ENCODE results near the gene ZNF773. TPM values are rescaled to one million over a fixed set of nuclear protein-coding genes. Genes with fewer than 3 reads are reported as not detected.
"Not testable (repeated sequence)": the region's sequence is repeated elsewhere in the genome, so short reads cannot be mapped to it uniquely, and the experiment has no call there.

Gene ZNF773
- total RNA-seq, 4 donors from 2014 or later = 2.6 to 31.8 (median 16.0) TPM

DNA sequence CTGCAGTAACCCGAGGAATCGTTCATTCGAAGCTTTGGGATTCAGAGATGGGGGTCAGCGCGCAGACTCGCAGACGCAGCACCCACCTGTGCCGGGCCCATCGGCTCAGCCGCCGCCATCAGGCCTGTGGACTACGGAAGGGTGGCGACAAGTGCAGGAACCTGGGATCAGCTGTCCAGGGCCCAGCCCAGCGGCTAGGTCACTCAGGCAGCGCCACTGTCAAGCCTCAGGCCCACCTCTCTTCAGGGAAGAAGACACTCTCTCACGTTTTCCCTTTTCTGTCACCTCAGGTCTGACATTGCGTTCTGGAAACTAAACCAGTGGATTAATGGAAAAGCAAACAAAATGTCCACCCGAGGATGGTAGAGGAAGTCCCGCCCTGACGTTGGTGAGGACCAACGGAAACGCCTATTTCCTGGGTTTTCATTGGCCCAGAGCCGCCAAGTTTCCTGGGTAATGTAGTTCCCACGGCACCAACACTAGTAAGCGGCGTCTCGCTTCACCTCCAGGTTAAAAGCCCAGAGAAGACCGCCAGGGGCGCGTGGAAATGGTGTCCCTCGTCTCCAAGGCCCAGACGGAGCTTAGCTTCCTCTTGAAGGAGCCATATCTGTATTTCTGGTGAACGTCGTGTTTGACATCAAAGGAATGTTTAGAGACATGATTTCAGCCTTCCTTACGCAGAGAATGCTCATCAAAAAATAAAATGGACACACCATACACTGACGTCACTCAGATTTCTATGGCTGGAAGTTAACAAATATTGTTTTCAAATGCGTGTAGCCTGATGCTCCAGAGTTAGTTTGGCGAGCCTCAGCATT, 22.3 kb upstream of the ZNF773 start, which contains the start of gene ZNF772:
TSS of gene ZNF772 (minus strand) at position 376 of the 818 bp plus-strand sequence. CDS start at position 119, 257 bp downstream.
- 5% methylated on average over 30 to 36 of the region's 38 CpGs for WGBS, 2 donors
- Histone ChIP-seq H3K4me1 (peaks cover 0 to 6% (median 0%) of the 10 kb centered on the region in 4 donors), H3K27me3 (no peaks in the 10 kb centered on the region), H3K4me3 (peak within 1 kb of the TSS; percentile 54 to 66 (median 63)), H3K9me3 (peaks cover 11 to 63% (median 27%) of the 10 kb centered on the region in 4 donors), H3K36me3 (peaks cover 0 to 40% (median 12%) of the 10 kb centered on the region in 3 donors), H3K27ac (peak within 1 kb of the TSS; percentile 45 to 81 (median 72))
- TF ChIP-seq POLR2A (IDR thresholded peaks at IDR 0.05) = no peak
- TF ChIP-seq EP300 (IDR thresholded peaks at IDR 0.05) = peak in 1 of 2 donors; percentile 60
- TF ChIP-seq, protein P1, sequence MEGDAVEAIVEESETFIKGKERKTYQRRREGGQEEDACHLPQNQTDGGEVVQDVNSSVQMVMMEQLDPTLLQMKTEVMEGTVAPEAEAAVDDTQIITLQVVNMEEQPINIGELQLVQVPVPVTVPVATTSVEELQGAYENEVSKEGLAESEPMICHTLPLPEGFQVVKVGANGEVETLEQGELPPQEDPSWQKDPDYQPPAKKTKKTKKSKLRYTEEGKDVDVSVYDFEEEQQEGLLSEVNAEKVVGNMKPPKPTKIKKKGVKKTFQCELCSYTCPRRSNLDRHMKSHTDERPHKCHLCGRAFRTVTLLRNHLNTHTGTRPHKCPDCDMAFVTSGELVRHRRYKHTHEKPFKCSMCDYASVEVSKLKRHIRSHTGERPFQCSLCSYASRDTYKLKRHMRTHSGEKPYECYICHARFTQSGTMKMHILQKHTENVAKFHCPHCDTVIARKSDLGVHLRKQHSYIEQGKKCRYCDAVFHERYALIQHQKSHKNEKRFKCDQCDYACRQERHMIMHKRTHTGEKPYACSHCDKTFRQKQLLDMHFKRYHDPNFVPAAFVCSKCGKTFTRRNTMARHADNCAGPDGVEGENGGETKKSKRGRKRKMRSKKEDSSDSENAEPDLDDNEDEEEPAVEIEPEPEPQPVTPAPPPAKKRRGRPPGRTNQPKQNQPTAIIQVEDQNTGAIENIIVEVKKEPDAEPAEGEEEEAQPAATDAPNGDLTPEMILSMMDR (IDR thresholded peaks at IDR 0.05) = peak in 4 of 5 experiments; percentile 7 to 45 (median 34)
- DNase-seq (ENCODE audit: low spot score in 2 of 2) = peak; percentile 47 to 88

DNA sequence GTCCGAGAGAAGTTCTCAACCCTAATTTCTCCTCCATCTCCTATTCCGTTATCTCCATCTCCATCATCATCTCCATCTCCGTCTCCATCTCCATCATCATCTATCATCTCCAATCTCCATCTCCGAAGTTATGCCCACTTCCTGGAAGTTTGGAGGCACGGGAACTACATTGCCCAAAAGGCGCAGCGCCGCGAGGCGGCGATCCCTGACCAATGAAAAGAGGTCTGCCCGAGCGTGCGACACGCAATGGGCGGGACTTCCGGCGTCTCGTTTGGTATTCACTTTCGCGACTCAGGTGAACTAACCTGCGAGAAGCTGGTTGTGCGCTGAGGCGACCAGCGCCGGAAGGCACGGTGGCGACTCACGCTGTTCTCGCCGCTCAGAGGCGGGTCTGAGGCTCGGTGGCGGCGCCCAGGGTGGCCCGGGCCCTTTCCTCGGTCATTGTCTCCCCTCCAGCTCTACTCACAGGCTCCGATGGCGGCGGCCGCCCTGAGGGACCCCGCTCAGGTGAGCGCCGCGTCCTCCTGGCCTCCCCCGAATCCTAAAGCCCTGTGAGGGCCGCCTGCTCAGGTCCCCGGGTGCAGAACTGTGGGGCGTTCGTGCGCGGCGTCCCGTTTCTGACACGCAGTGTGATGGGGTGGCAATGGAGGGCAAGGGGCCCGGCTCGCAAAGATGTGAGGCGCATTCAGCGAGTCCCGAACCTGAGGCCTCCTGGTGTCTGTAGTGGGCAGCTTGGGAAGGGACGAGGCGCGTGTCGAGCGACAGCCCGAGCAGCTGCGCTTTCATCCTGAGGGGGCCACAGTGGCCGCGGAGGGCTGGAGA, 12.1 kb upstream of the ZNF773 start, which contains the start of gene ZNF419:
TSS of gene ZNF419 (plus strand) at position 274 of the 822 bp plus-strand sequence. CDS start at position 475, 201 bp downstream.
- peak within 1 kb of the TSS in 3 of 4 donors; percentile 61 to 85 (median 77) for H3K27ac ChIP-seq
- H3K9me3 ChIP-seq = peaks cover 0 to 22% (median 0%) of the 10 kb centered on the region in 4 donors
- H3K4me1 ChIP-seq, H3K27me3 ChIP-seq: not testable (repeated sequence)
- peak; percentile 78 to 88 for DNase-seq (ENCODE audit: low spot score in 2 of 2)
- H3K36me3 ChIP-seq = peaks cover 4 to 32% (median 11%) of the 10 kb centered on the region in 3 donors
- H3K4me3 ChIP-seq = peak within 1 kb of the TSS; percentile 63 to 92 (median 76)
- peak; percentile 47 to 67 for TF ChIP-seq EP300 (IDR thresholded peaks at IDR 0.05)
- TF ChIP-seq, protein P1 (IDR thresholded peaks at IDR 0.05) = peak in 1 of 5 experiments; percentile 21
- WGBS, 2 donors = 1 to 2% methylated on average over 37 to 45 of the region's 69 CpGs

DNA sequence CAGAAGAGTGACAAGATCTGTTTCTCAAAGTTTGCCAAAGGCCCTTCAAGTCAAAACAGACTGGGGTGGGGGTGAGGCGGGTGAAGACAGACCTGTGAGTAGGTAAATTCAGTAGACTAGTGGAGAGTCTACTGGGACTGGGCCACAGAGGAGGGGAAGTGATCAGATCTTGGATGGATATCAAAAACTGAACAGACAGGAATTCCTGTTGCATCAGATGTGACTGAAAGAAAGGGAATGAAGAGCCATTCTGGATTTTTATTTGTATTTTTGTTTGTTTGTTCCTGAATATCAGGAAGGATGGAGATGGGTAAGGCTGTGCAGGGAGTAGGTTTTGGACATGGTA, 11.5 kb upstream of the ZNF773 start:
- DNase-seq (ENCODE audit: low spot score in 2 of 2); H3K4me1 ChIP-seq; H3K27me3 ChIP-seq; H3K27ac ChIP-seq: not testable (repeated sequence)
- WGBS, 2 donors = 0 to 17% methylated on average over 1 of the region's 1 CpG
- H3K9me3 ChIP-seq = peaks cover 0 to 27% (median 0%) of the 10 kb centered on the region in 4 donors
- H3K36me3 ChIP-seq = peaks cover 7 to 38% (median 13%) of the 10 kb centered on the region in 3 donors
- H3K4me3 ChIP-seq = peak overlapping the region in 1 of 4 donors; percentile 78

DNA sequence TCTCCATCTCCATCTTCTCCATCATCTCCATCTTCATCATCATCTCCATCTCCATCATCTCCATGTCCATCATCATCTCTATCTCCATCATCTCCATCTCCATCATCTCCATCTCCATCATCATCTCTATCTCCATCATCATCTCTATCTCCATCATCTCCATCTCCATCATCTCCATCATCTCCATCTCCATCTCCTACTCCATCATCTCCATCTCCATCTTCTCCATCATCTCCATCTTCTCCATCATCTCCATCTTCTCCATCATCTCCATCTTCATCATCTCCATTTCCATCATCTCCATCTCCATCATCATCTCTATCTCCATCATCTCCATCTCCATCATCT, 432 bp upstream of the ZNF773 start:
- DNase-seq (ENCODE audit: low spot score in 2 of 2); H3K4me3 ChIP-seq: not testable (repeated sequence)
- peaks cover 0 to 46% (median 0%) of the 10 kb centered on the region in 3 donors for H3K36me3 ChIP-seq

DNA sequence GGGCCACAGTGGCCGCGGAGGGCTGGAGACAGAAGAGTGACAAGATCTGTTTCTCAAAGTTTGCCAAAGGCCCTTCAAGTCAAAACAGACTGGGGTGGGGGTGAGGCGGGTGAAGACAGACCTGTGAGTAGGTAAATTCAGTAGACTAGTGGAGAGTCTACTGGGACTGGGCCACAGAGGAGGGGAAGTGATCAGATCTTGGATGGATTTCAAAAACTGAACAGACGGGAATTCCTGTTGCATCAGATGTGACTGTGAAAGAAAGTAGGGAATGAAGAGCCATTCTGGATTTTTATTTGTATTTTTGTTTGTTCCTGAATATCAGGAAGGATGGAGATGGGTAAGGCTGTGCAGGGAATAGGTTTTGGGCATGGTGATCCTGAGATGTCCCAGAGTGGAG, 662 bp downstream of the ZNF773 start:
- 0 to 9% methylated on average over 2 of the region's 4 CpGs for WGBS, 2 donors
- H3K4me1 ChIP-seq; H3K27ac ChIP-seq; H3K27me3 ChIP-seq; DNase-seq (ENCODE audit: low spot score in 2 of 2): not testable (repeated sequence)
- Histone ChIP-seq H3K4me3 (peak overlapping the region in 1 of 4 donors; percentile 90), H3K9me3 (peaks cover 0 to 68% (median 8%) of the 10 kb centered on the region in 4 donors), H3K36me3 (peaks cover under 1 to 46% (median 3%) of the 10 kb centered on the region in 3 donors)

More for the DNA sequence above, 432 bp upstream of the ZNF773 start:
- H3K4me1 ChIP-seq, H3K27me3 ChIP-seq, H3K27ac ChIP-seq: not testable (repeated sequence)
- H3K9me3 ChIP-seq = peaks cover 0 to 75% (median 10%) of the 10 kb centered on the region in 4 donors

DNA sequence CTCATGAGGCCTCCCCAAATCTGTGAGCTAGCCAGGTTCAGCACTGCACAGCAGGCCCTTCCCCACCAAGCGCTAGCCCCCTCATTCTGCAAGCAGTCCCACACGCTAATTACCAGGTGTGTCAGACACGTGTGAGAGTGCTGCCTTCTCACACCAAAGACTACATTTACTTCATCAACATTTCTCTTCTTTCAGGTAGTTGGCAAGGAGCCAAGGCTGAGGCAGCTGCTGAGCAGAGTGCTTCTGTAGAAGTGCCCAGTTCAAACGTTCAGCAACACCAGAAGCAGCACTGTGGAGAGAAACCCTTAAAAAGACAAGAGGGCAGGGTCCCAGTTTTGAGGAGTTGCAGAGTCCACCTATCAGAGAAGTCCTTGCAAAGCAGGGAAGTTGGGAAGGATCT, 6.4 kb downstream of the ZNF773 start:
- H3K4me3 ChIP-seq = no peak overlapping the region
- peaks cover 4 to 84% (median 24%) of the 10 kb centered on the region in 3 donors for H3K36me3 ChIP-seq
- WGBS, 2 donors = 65 to 74% methylated on average over 4 of the region's 4 CpGs

More for the DNA sequence above, 6.4 kb downstream of the ZNF773 start:
- peaks cover 0 to 89% (median 11%) of the 10 kb centered on the region in 4 donors for H3K9me3 ChIP-seq
- DNase-seq (ENCODE audit: low spot score in 2 of 2) = no peak
- TF ChIP-seq EP300 (IDR thresholded peaks at IDR 0.05) (no peak), POLR2A (IDR thresholded peaks at IDR 0.05) (no peak)
- TF ChIP-seq, protein P1 (IDR thresholded peaks at IDR 0.05) = no peak
- peaks cover 0 to under 1% (median 0%) of the 10 kb centered on the region in 4 donors for H3K4me1 ChIP-seq
- no peaks in the 10 kb centered on the region for H3K27me3 ChIP-seq
- no peak overlapping the region for H3K27ac ChIP-seq
